Measurements from ENCODE around the gene RAB40B. TPM values are rescaled to one million over a fixed set of nuclear protein-coding genes. Genes with fewer than 3 reads are reported as not detected.

RAB40B gene
- total RNA-seq, 2 donors from 2014 or later, result 18.2 to 39.9 TPM

- no peak for TF ChIP-seq POLR2A (IDR thresholded peaks at IDR 0.05)
- TF ChIP-seq, protein P1, sequence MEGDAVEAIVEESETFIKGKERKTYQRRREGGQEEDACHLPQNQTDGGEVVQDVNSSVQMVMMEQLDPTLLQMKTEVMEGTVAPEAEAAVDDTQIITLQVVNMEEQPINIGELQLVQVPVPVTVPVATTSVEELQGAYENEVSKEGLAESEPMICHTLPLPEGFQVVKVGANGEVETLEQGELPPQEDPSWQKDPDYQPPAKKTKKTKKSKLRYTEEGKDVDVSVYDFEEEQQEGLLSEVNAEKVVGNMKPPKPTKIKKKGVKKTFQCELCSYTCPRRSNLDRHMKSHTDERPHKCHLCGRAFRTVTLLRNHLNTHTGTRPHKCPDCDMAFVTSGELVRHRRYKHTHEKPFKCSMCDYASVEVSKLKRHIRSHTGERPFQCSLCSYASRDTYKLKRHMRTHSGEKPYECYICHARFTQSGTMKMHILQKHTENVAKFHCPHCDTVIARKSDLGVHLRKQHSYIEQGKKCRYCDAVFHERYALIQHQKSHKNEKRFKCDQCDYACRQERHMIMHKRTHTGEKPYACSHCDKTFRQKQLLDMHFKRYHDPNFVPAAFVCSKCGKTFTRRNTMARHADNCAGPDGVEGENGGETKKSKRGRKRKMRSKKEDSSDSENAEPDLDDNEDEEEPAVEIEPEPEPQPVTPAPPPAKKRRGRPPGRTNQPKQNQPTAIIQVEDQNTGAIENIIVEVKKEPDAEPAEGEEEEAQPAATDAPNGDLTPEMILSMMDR (IDR thresholded peaks at IDR 0.05), result no peak
- H3K4me1 ChIP-seq, result no peaks in the 10 kb centered on the region
- DNase-seq (no peak), ATAC-seq (no peak)
- H3K27me3 ChIP-seq, result no peaks in the 10 kb centered on the region
- no peaks in the 10 kb centered on the region for H3K9me3 ChIP-seq
- H3K4me3 ChIP-seq, result no peak overlapping the region
- H3K36me3 ChIP-seq (replicated peaks in 1 of 2; ENCODE audit: insufficient read depth in 1 of 2, low read depth in 2 of 2), result no peaks in the 10 kb centered on the region
- 78 to 80% methylated on average over 3 to 13 of the region's 13 CpGs for WGBS, 2 donors
- no peak overlapping the region for H3K27ac ChIP-seq
- intact Hi-C loops (cut with DNase I), result loop anchor here (5.0 kb wide), 1 partner anchor 53 kb away; no protein-coding TSS in a partner anchor
Measured at GRCh38 chr17:82704886-82705285, 6.4 kb upstream of the RAB40B start.

DNA sequence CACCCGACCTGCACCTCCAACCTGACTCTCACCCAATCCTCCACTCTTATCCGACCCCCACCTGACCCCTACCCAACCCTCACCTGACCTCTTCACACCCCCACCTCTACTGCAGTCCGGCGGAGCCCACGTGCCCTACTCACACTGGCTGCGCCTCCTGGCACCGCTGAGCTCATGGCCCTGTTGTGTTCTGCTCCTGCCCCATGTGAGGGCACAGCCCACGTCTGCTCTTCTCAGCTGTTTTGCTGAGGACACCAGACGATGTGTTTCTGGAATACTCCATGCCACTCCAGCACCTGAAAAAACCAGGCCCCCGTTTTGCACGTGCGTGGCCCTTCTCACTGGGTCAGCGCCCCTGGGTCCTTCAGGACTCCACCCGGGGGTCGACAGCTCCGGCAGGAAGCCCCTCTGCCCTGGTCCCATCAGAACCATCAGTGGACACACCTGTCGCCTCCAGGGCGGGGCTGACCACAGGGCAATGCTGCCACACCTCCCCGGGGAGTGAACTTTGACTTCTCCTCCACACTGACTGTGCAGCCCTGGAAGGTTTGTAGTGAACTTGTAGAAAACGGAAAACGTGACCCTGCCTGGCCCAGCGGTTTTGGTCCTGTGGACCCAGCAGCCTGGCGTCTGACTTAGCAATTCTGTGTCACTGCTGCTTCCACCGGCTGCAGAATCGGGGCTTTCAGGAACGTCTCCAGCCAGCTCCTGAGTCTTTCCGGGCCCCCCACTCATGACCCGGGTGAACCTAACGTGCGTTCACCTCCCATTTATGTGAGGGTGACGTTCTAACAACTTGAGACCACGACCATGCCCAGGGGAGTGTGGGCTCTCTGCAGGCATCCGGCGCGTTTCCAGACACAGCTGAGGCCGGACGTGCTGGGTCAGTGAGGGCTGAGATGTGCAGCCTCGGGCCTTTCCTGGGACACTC, 5.7 kb upstream of the RAB40B start:
- H3K4me3 ChIP-seq, result no peak overlapping the region

GRCh38 chr17:82703036-82703745, 4.7 kb upstream of the RAB40B start:
- Histone ChIP-seq H3K9me3 (no peaks in the 10 kb centered on the region), H3K27ac (no peak overlapping the region), H3K4me1 (peaks cover 8% of the 10 kb centered on the region), H3K27me3 (no peaks in the 10 kb centered on the region), H3K36me3 (replicated peaks in 1 of 2; ENCODE audit: insufficient read depth in 1 of 2, low read depth in 2 of 2) (no peaks in the 10 kb centered on the region), H3K4me3 (no peak overlapping the region)
- TF ChIP-seq, protein P1 (IDR thresholded peaks at IDR 0.05), result no peak
- no peak for TF ChIP-seq POLR2A (IDR thresholded peaks at IDR 0.05)
- no peak for DNase-seq
- intact Hi-C loops (cut with DNase I), result loop anchor here (5.0 kb wide), 1 partner anchor 51 kb away; no protein-coding TSS in a partner anchor
- ATAC-seq, result no peak
- WGBS, 2 donors, result 77 to 87% methylated on average over 6 to 18 of the region's 26 CpGs

More for the DNA sequence above, 5.7 kb upstream of the RAB40B start:
- Histone ChIP-seq H3K4me1 (peaks cover 5% of the 10 kb centered on the region), H3K27me3 (no peaks in the 10 kb centered on the region), H3K9me3 (no peaks in the 10 kb centered on the region), H3K27ac (no peak overlapping the region), H3K36me3 (replicated peaks in 1 of 2; ENCODE audit: insufficient read depth in 1 of 2, low read depth in 2 of 2) (no peaks in the 10 kb centered on the region)
- TF ChIP-seq, protein P1 (IDR thresholded peaks at IDR 0.05), result no peak
- no peak for TF ChIP-seq POLR2A (IDR thresholded peaks at IDR 0.05)
- WGBS, 2 donors, result 73 to 79% methylated on average over 27 to 37 of the region's 38 CpGs
- intact Hi-C loops (cut with DNase I), result loop anchor here (5.0 kb wide), 1 partner anchor 52 kb away; no protein-coding TSS in a partner anchor
- no peak for ATAC-seq
- DNase-seq, result no peak

DNA sequence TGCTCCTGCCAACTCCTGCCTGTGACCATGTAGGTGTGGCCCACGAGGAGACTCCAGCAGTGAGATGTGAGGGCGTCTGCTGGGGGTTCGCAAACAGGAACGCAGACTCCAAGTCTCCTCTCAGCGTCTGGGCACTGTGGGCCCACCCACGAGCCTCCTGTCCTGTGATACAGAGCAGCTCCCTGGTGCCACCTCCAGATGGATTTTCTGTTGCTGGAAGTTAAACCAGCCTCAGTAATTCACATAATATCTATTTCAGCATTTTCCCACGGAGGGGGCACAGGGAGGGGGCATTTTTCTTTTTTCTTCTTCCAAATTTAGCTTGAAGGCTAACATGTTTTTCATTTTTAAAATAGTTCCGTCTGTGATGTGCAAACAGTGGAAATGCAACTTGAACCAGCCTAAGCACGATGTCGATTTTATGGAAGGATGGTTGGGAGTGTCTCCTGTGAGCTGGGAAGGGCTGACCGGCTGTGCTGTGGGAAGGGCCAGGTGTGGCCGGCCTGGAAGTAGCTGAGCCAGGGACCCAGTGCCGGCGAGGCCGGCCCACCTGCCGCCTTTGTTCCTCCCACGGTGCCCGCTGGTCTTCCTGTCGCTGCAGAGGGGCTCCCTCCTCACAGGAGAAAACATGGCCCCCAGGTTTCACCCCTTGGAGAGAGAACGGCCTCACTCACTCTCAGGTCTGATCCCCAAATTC, 3.9 kb upstream of the RAB40B start:
- intact Hi-C loops (cut with DNase I), result loop anchor here (5.0 kb wide), 1 partner anchor 50 kb away; no protein-coding TSS in a partner anchor

More for the DNA sequence above, 3.9 kb upstream of the RAB40B start:
- TF ChIP-seq, protein P1 (IDR thresholded peaks at IDR 0.05), result no peak
- no peak for TF ChIP-seq POLR2A (IDR thresholded peaks at IDR 0.05)
- no peak overlapping the region for H3K4me3 ChIP-seq
- H3K9me3 ChIP-seq, result no peaks in the 10 kb centered on the region
- H3K4me1 ChIP-seq, result peaks cover 13% of the 10 kb centered on the region
- no peaks in the 10 kb centered on the region for H3K27me3 ChIP-seq
- ATAC-seq (no peak), DNase-seq (no peak)
- H3K27ac ChIP-seq, result no peak overlapping the region
- no peaks in the 10 kb centered on the region for H3K36me3 ChIP-seq (replicated peaks in 1 of 2; ENCODE audit: insufficient read depth in 1 of 2, low read depth in 2 of 2)
- WGBS, 2 donors, result 43 to 48% methylated on average over 13 to 20 of the region's 20 CpGs
